ENCODE results near the gene COMT. TPM values are rescaled to one million over a fixed set of nuclear protein-coding genes. Genes with fewer than 3 reads are reported as not detected.

Gene COMT
- total and polyA plus RNA-seq, 5 donors: 69.6 to 102 (median 85.1) TPM

DNA sequence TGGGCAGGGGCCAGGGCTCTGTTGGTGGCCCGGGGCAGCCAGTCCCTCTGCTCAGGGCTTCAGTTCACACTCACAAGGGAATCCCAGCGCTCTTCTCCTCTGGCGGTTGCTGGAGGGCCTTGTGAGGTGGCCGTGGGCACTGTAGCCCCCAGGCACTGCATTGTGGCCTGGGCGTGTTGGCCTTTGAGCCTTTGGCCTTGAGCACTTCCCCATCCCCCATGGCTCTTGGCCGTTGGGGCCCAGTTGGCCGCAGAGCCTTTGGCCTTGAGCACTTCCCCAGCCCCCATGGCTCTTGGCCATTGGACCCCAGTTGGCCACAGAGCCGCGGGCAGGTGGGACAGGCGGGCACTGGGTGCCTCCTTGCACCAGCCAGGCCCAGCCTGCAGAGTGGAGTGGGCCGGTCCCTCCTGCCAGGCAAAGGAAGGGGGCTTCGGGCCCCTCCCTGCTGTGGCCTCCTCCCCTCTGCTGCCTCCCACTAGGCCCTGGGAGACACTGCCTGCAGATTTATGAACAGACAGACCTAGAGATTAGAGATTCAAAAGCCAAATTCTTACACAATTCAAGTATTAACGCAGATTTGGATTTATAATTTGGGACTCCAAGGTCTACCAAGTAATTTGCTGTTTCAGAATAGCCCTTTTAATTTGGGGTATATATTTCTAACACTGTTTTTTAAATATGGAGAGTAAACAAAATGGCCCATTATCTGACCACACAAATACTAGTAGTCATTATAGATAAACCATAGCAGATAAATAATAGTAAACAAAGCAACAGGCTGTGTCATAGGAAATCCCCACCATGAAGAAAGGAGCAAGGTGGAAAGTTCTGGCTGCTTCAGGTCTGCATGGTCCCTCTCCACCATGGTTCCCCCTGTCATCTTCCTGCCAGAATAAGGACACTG is 18.3 kb downstream of the COMT start:
- DNase-seq (peak; percentile 14 to 77 (median 65)), ATAC-seq (peak; percentile 14)
- WGBS: 32% methylated on average over 13 of the region's 13 CpGs
- no peaks in the 10 kb centered on the region for H3K27me3 ChIP-seq (ENCODE audit: control insufficient read depth, insufficient read depth)
- H3K4me3 ChIP-seq (ENCODE audit: low read length): no peak overlapping the region
- H3K27ac ChIP-seq (ENCODE audit: low read length): no peak overlapping the region
- intact Hi-C loops (cut with DNase I): loop anchor here in 1 of 4 donors (10.0 kb wide), 1 partner anchor 55 kb away; the partner anchor contains the start of gene ARVCF
- peaks cover 2% of the 10 kb centered on the region for H3K4me1 ChIP-seq (ENCODE audit: control insufficient read depth, insufficient read depth, low read length)
- no peaks in the 10 kb centered on the region for H3K9me3 ChIP-seq (ENCODE audit: control insufficient read depth, low read length)

DNA sequence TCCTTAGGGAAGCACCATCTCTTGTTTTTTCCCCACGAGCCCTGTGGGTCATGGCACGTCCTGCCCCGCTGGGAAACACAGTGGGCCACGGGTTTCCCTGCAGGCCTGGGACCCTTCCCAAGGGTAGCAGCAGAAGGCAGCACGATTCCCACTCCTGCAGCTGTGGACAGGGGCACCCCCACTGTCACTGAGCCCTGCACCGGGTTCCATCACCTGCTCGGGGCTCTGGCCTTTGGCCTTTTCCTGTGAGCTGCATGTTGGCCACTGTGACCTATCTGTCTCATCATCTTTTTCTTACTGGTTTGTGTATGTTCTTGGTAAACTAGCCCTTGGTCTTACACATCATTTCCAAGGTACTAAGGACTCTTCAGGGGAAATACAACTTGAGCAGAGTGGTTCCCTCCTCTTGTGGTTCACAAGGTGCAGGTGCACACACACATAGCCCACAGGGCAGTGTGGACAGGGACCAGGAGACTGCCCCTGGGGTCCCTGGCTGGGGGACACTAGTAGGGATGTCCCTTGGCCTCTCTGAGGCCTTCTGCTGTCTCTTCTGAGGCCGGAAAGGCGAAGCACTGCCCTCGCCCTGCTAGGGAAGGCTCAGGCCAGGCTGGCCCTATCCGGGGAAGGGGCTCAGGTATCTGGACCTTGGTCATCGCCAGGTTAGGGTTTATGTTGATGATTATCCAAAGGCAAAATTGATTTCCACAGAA is 19.1 kb downstream of the COMT start:
- Histone ChIP-seq H3K27me3 (ENCODE audit: control insufficient read depth, insufficient read depth) (no peaks in the 10 kb centered on the region), H3K27ac (ENCODE audit: low read length) (no peak overlapping the region), H3K9me3 (ENCODE audit: control insufficient read depth, low read length) (no peaks in the 10 kb centered on the region), H3K4me1 (ENCODE audit: control insufficient read depth, insufficient read depth, low read length) (peaks cover under 1% of the 10 kb centered on the region), H3K4me3 (ENCODE audit: low read length) (no peak overlapping the region)
- 88% methylated on average over 12 of the region's 12 CpGs for whole genome bisulfite sequencing
- DNase-seq: peak; percentile 10 to 50 (median 47)
- no peak for ATAC-seq
- intact Hi-C loops (cut with DNase I): no loop called here

- Histone ChIP-seq H3K9me3 (ENCODE audit: control insufficient read depth, low read length) (no peaks in the 10 kb centered on the region), H3K4me1 (ENCODE audit: control insufficient read depth, insufficient read depth, low read length) (no peaks in the 10 kb centered on the region), H3K4me3 (ENCODE audit: low read length) (no peak overlapping the region), H3K27me3 (ENCODE audit: control insufficient read depth, insufficient read depth) (no peaks in the 10 kb centered on the region), H3K27ac (ENCODE audit: low read length) (no peak overlapping the region)
- ATAC-seq (no peak), DNase-seq (peak; percentile 20 to 64 (median 57))
- 79% methylated on average over 9 of the region's 9 CpGs for WGBS
- intact Hi-C loops (cut with DNase I): no loop called here
Observed at GRCh38 chr22:19961201-19961580, 19.6 kb downstream of the COMT start.

DNA sequence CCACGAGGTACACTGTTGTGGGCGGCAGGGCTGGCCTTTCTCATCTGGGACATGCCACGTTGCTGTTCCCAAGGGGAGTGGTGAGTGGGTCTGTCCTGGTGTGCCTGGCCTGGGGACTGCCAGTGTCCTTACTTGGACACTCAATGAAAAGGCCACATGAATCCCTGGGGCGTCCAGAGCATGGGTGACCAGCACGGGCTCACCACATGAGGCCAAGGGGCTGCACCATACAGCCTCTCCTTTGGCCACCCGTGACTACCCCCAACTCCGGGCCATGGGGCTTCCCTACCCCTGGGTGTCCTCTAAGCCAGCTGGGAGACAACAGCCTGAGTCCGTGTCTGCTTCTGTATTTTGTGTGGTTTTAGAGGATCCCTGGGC is 20.3 kb downstream of the COMT start:
- DNase-seq: peak; percentile 19 to 58 (median 43)
- no peaks in the 10 kb centered on the region for H3K4me1 ChIP-seq (ENCODE audit: control insufficient read depth, insufficient read depth, low read length)
- H3K9me3 ChIP-seq (ENCODE audit: control insufficient read depth, low read length): no peaks in the 10 kb centered on the region
- 82% methylated on average over 8 of the region's 8 CpGs for WGBS
- ATAC-seq: no peak
- no peaks in the 10 kb centered on the region for H3K27me3 ChIP-seq (ENCODE audit: control insufficient read depth, insufficient read depth)
- intact Hi-C loops (cut with DNase I): no loop called here
- H3K27ac ChIP-seq (ENCODE audit: low read length): no peak overlapping the region
- no peak overlapping the region for H3K4me3 ChIP-seq (ENCODE audit: low read length)

GRCh38 chr22:19962246-19962908 is 20.8 kb downstream of the COMT start:
- Histone ChIP-seq H3K27ac (ENCODE audit: low read length) (no peak overlapping the region), H3K27me3 (ENCODE audit: control insufficient read depth, insufficient read depth) (no peaks in the 10 kb centered on the region), H3K4me1 (ENCODE audit: control insufficient read depth, insufficient read depth, low read length) (no peaks in the 10 kb centered on the region), H3K9me3 (ENCODE audit: control insufficient read depth, low read length) (no peaks in the 10 kb centered on the region), H3K4me3 (ENCODE audit: low read length) (no peak overlapping the region)
- peak; percentile 17 to 29 for ATAC-seq
- 50% methylated on average over 22 of the region's 22 CpGs for WGBS
- intact Hi-C loops (cut with DNase I): no loop called here
- DNase-seq: peak; percentile 71 to 91 (median 90)

GRCh38 chr22:19962909-19963806 is 21.6 kb downstream of the COMT start:
- no peak for ATAC-seq
- no peaks in the 10 kb centered on the region for H3K27me3 ChIP-seq (ENCODE audit: control insufficient read depth, insufficient read depth)
- intact Hi-C loops (cut with DNase I): no loop called here
- H3K27ac ChIP-seq (ENCODE audit: low read length): no peak overlapping the region
- WGBS: 79% methylated on average over 30 of the region's 30 CpGs
- no peak overlapping the region for H3K4me3 ChIP-seq (ENCODE audit: low read length)
- H3K4me1 ChIP-seq (ENCODE audit: control insufficient read depth, insufficient read depth, low read length): no peaks in the 10 kb centered on the region
- DNase-seq: peak; percentile 9 to 57 (median 53)
- H3K9me3 ChIP-seq (ENCODE audit: control insufficient read depth, low read length): no peaks in the 10 kb centered on the region

GRCh38 chr22:19963863-19964642 is 22.5 kb downstream of the COMT start:
- Histone ChIP-seq H3K9me3 (ENCODE audit: control insufficient read depth, low read length) (no peaks in the 10 kb centered on the region), H3K27ac (ENCODE audit: low read length) (no peak overlapping the region), H3K4me3 (ENCODE audit: low read length) (no peak overlapping the region), H3K4me1 (ENCODE audit: control insufficient read depth, insufficient read depth, low read length) (no peaks in the 10 kb centered on the region), H3K27me3 (ENCODE audit: control insufficient read depth, insufficient read depth) (no peaks in the 10 kb centered on the region)
- peak; percentile 12 to 55 (median 45) for DNase-seq
- 92% methylated on average over 12 of the region's 12 CpGs for WGBS
- ATAC-seq: no peak
- intact Hi-C loops (cut with DNase I): no loop called here

GRCh38 chr22:19964701-19965386 is 23.3 kb downstream of the COMT start:
- no peaks in the 10 kb centered on the region for H3K27me3 ChIP-seq (ENCODE audit: control insufficient read depth, insufficient read depth)
- H3K9me3 ChIP-seq (ENCODE audit: control insufficient read depth, low read length): no peaks in the 10 kb centered on the region
- WGBS: 89% methylated on average over 15 of the region's 15 CpGs
- intact Hi-C loops (cut with DNase I): no loop called here
- no peaks in the 10 kb centered on the region for H3K4me1 ChIP-seq (ENCODE audit: control insufficient read depth, insufficient read depth, low read length)
- no peak overlapping the region for H3K27ac ChIP-seq (ENCODE audit: low read length)
- ATAC-seq: no peak
- H3K4me3 ChIP-seq (ENCODE audit: low read length): no peak overlapping the region
- peak; percentile 7 to 53 (median 48) for DNase-seq

- ATAC-seq (no peak), DNase-seq (peak in 2 of 3 donors; percentile 67 to 68)
- H3K4me3 ChIP-seq (ENCODE audit: low read length): no peak overlapping the region
- H3K9me3 ChIP-seq (ENCODE audit: control insufficient read depth, low read length): no peaks in the 10 kb centered on the region
- no peaks in the 10 kb centered on the region for H3K4me1 ChIP-seq (ENCODE audit: control insufficient read depth, insufficient read depth, low read length)
- 80% methylated on average over 10 of the region's 10 CpGs for WGBS
- no peaks in the 10 kb centered on the region for H3K27me3 ChIP-seq (ENCODE audit: control insufficient read depth, insufficient read depth)
- intact Hi-C loops (cut with DNase I): no loop called here
- H3K27ac ChIP-seq (ENCODE audit: low read length): no peak overlapping the region
Observed at GRCh38 chr22:19965771-19966709, 24.5 kb downstream of the COMT start.

Data from right cardiac atrium (tissue), 5 donors.